SK-MEL-5 (cell line): ENCODE results near the gene ACVR2B. TPM values are rescaled to one million over a fixed set of nuclear protein-coding genes. Genes with fewer than 3 reads are reported as not detected.

Source experiments
- small RNA-seq, 2 experiments: library from RNA; depleted of rRNA; stranded (forward); fragments of <200 nt; gene quantifications; one replicate each; pipeline ENCODE3, GENCODE V24; 2014
- total RNA-seq: library from RNA; depleted of rRNA; stranded (reverse); fragments of >200 nt; shearing (Covaris generic); gene quantifications from 2 replicates; pipeline ENCODE4 v1.2.3, GENCODE V29; 2014; rRNA removed

Gene ACVR2B
- total RNA-seq, 1 experiment from 2014 or later, result 7.6 TPM

Small RNA genes lying within 50 kb of the gene (small RNA-seq; reads per million reads assigned to genes)
- gene RF00019, result 0 reads per million in 2 experiments

Other genes starting within 250 kb of the ACVR2B start
- 0.34 TPM in 1 of 2 replicates, not detected in the other for gene SLC22A13, start 188.1 kb upstream of the ACVR2B start, total RNA-seq
- gene SLC22A14, start 171.6 kb upstream of the ACVR2B start, total RNA-seq, result not detected in 2 replicates
- gene XYLB, start 107.1 kb upstream of the ACVR2B start, total RNA-seq, result 14.0 and 18.1 TPM in 2 replicates
- gene EXOG, start 42.5 kb downstream of the ACVR2B start, total RNA-seq, result 4.8 and 6.1 TPM in 2 replicates
- 0.51 and 1.0 TPM in 2 replicates for gene SCN5A, start 195.8 kb downstream of the ACVR2B start, total RNA-seq